ELF-1 (cell line): ENCODE measurements around the gene PHACTR2.
"Not testable (repeated sequence)": the region's sequence is repeated elsewhere in the genome, so short reads cannot be mapped to it uniquely, and the experiment has no call there.

Experiments used
- DNase-seq: peaks from one replicate; pipeline ENCODE4 v3.0.0-alpha.2; 2016; ENCODE audit warnings: low read depth, low spot score

Gene PHACTR2

GRCh38 chr6:143677891-143678791, at the start of gene PHACTR2:
TSS of gene PHACTR2 (plus strand) at chr6:143677965. CDS start at chr6:143678164, 199 bp downstream.
- DNase-seq = peak; percentile 93

- DNase-seq = no peak
Observed at GRCh38 chr6:143629104-143630080, 48.4 kb upstream of the PHACTR2 start.

- not testable (repeated sequence) for DNase-seq
Observed at GRCh38 chr6:143631196-143631595, 46.6 kb upstream of the PHACTR2 start.

- DNase-seq = no peak
Observed at GRCh38 chr6:143632894-143633293, 44.9 kb upstream of the PHACTR2 start.

GRCh38 chr6:143634486-143634885, 43.3 kb upstream of the PHACTR2 start:
- DNase-seq = no peak

- peak; percentile 20 for DNase-seq
Observed at GRCh38 chr6:143637691-143638090, 40.1 kb upstream of the PHACTR2 start.

GRCh38 chr6:143642403-143642802, 35.4 kb upstream of the PHACTR2 start:
- no peak for DNase-seq

GRCh38 chr6:143647191-143647590, 30.6 kb upstream of the PHACTR2 start:
- no peak for DNase-seq

GRCh38 chr6:143647732-143648131, 30.0 kb upstream of the PHACTR2 start:
- peak; percentile 52 for DNase-seq

- not testable (repeated sequence) for DNase-seq
Observed at GRCh38 chr6:143649319-143649718, 28.4 kb upstream of the PHACTR2 start.

- DNase-seq = not testable (repeated sequence)
Observed at GRCh38 chr6:143651328-143651727, 26.4 kb upstream of the PHACTR2 start.

- DNase-seq = no peak
Observed at GRCh38 chr6:143652841-143653331, 24.9 kb upstream of the PHACTR2 start.

- no peak for DNase-seq
Observed at GRCh38 chr6:143655541-143655940, 22.2 kb upstream of the PHACTR2 start.

GRCh38 chr6:143656026-143656425, 21.7 kb upstream of the PHACTR2 start:
- DNase-seq = no peak

- no peak for DNase-seq
Observed at GRCh38 chr6:143657809-143658208, 20.0 kb upstream of the PHACTR2 start.

- DNase-seq = not testable (repeated sequence)
Observed at GRCh38 chr6:143660170-143660569, 17.6 kb upstream of the PHACTR2 start.

GRCh38 chr6:143664171-143664570, 13.6 kb upstream of the PHACTR2 start:
- DNase-seq = no peak

- DNase-seq = not testable (repeated sequence)
Observed at GRCh38 chr6:143666007-143666406, 11.8 kb upstream of the PHACTR2 start.

- not testable (repeated sequence) for DNase-seq
Observed at GRCh38 chr6:143669483-143669882, 8.3 kb upstream of the PHACTR2 start.

- peak; percentile 32 for DNase-seq
Observed at GRCh38 chr6:143673669-143674068, 4.1 kb upstream of the PHACTR2 start.

- DNase-seq = peak; percentile 10
Observed at GRCh38 chr6:143674483-143675381, 3.0 kb upstream of the PHACTR2 start.
